C1 segment of cervical spinal cord (tissue), 14 donors: Measurements from ENCODE around the gene C3.
"Not testable (repeated sequence)": the region's sequence is repeated elsewhere in the genome, so short reads cannot be mapped to it uniquely, and the experiment has no call there.

Experiments used
- DNase-seq, 14 donors: peaks; one replicate each; lab custom pipeline; 2025; lab: John Stamatoyannopoulos, UW

The C3 gene

DNA sequence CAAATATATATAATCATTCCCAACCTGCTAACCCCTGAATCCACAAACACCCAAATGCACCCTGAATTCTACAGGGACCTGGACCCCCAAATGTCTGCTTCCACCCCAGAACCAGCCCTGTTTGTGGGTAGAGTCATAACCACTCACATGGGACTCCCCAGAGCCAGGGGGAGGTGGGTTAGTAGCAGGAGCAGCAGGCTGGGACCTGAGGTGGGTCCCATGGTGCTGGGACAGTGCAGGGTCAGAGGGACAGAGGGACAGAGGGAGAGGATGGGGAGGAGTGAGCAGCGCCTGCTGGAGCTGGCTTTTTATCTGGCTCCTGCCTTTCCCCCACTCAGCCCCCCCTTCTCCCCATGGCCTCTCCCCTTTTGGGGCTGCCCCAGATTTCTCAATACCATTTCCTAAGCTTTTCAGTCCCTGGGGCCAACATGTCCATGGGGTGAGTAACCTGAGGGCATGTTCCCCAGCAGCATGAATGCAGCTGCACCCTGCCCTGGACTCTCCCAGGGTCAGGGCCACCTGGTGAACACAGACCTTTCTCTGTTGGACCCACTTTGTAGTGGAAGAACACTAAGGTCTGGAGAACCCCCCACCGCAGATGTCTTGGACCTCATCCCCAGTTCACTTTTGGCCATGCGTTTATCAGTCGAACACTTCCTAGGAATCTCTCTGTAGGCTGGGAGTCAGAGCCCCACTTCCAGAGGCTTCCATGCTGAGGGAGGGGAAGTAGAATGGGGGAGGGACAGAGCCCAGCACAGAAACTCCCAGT, at the start of gene C3:
Gene C3, minus strand, starts transcription at position 282 of the 769 bp plus-strand sequence. Its CDS starts 61 bp downstream, at position 221.
- DNase-seq, result peak in 7 of 14 donors; percentile 6 to 65 (median 35)

GRCh38 chr19:6769006-6769619, 48.7 kb upstream of the C3 start:
- no peak for DNase-seq

DNA sequence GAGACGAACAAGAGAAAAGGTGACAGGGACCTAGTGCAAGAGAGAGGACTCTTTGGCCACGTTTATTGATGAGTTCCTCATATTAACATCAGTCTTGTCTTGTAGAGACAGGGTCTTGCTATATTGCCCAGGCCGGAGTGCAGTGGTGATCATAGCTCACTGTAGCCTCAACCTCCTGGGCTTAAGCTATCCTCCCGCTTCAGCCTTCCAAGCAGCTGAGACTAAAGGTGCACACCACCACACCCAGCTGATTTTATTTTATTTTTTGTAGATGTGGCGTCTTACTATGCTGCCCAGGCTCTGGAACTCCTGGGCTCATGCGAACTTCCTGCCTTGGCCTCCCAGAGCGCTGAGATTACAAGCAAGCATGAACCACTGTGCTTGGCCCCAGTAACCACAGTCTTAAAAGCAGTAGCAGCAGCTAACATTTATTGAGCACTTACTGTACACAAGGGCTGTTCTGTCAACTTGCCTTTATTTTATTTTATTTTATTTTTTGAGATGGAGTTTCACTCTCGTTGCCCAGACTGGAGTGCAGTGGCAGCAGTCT, 47.9 kb upstream of the C3 start:
- DNase-seq, result no peak

DNA sequence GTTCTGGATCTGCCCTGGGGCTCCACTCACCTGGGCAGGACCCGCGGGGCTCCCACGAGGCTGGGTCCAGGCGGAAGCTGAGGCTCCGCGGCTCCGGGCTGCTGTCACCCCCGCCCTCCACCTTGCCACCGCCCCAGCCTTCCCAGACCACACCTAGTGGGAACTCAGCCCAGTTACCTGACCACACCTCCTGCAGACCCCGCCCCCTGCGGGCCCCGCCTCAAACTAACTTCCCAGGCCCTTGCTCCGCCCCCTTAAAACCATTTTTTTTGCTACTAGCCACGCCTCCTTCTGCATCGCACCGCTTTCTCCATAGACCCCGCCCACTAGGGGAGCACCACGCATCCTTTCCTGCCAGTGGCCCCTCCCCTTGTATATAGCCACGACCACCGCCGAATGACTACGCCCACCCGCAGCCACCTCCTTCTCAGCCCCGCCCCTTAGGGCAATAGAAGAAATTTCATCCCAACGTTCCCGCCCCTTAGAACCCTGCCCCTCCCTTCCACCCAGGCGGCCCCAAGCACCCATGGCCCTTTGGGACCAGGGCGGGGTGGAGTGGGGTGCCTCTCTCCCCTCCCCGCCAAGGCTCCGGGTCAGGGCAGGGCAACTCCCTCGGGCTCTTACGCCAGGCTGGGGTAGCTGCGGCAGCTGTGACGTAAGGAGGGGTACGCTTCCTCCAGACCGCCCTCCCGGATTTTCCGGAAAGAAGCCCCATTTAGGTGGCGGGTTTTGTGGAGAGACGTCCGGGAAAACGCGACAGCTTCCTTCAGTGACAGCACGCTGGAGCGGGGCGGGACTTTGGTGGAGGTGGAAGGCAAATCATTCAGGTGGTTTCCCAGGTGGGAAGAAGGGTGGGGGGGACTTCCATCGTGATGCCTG, 47.1 kb upstream of the C3 start, which contains the start of gene SH2D3A:
Gene SH2D3A, minus strand, starts transcription at position 79 of the 879 bp plus-strand sequence. CDS start 3,687 bp downstream, outside the sequence.
- DNase-seq, result no peak

DNA sequence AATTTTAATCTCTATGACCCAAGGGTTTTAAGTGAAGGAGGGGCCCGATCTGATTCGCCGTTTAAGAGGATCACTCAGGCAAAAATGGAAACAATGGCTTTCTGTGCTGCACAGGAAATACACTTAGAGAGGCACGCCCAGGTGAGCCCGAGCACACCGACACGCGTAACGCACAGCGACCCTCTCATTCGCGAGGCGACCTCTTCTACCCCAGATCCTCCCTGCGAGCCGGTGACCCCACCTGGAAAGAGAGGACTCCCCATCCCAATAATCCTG, 46.6 kb upstream of the C3 start:
- no peak for DNase-seq

DNA sequence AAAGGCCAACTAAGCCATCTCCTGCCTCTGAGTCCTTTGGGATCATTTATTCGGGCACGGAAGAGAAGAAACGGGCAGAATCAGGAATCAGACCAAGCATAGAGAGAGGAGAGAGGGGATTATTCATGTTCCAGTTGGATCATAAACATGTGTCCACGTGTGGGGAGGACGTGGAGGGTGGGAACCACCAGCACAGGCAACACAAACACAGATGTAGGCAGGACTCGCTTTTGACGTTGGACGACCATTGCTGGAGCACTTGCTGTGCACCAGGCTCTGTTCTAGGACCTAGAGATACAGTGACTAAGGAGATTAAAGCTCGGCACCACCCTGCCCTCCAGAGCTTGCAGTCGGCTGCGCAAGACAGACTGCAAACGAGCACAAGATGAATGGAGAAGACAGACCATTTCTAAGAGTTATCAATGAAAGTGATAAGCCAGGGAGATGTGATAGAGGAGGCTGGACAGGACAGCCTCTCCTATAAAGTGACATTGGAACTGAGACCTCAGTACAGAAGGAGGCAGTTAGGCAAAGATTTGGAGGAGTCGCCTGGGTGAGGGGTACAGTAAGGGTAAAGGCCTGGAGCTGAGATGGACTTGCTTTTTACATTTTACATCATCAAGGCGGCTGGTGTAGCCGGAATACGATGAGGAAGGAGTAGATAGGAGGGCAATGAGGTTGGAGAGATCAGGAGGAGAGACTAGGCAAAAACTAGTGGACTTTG, 46.1 kb upstream of the C3 start:
- DNase-seq, result no peak

- no peak for DNase-seq
Observed at GRCh38 chr19:6765738-6766356, 45.4 kb upstream of the C3 start.

DNA sequence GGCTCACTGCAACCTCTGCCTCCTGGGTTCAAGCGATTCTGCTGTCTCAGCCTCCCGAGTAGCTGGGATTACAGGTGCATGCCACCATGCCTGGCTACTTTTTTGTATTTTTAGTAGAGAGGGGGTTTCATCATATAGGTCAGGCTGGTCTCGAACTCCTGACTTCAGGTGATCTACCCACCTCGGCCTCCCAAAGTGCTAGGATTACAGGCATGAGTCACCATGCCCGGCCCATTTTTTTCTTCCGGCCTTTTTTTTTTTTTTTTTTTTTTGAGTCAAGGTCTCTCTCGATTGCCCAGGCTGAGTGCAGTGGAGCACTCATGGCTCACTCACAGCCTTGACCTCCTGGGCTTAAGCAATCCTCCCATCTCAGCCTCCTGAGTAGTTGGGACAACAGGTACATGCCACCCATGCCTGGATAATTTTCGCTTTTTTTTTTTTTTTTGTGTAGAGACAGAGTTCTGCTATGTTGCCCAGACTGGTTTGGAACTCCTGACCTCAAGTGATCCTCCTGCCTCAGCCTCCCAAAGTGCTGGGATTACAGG, 41.9 kb upstream of the C3 start:
- not testable (repeated sequence) for DNase-seq

DNA sequence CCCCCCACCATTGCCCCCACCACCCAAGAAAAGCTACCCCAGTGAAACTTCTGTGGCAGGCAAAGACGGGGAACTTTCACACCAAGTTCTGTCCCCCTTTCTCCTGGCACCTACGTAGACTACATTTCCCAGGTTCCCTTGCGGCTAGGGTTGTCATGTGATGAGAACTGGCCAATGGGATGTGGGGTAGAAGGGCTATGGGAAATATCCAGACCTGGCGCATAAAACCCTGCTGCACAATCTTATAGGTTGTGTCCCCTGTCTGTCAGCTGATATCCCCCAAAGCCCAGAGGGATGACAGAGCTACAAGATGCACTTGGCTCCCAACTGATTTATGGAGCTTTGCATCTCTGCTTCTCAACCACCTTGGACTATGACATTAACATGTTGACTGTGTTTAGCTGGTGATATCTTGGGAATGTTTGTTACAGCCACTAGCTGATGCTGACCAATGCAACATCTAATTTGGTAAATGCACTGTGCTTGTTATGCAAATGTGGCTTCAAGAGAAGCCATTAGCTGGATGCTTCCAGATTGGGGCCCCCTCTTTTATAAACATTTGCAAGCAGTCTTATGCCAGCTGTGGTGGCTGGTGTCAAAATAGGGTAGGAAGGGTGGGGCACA, 40.7 kb upstream of the C3 start:
- DNase-seq, result no peak

DNA sequence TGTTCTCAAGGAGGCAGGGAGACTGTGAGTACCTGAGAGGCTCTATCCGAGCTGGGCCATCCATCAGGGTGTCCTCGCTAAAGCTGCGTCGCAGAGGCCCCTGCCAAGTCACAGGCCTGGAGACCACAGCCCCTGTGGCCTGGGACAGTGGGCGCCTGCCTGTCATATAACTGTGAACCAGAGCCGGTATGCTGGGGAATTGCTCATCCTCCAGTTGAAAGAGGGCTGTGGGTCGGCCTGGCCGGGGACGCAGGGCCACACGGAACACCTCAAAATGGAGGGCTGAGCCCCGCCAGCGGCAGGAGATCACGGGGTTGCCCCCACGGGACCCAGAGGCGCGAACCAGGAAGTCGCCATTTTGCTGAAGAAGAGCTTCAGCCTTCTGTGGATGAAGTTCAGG, 40.2 kb upstream of the C3 start:
- no peak for DNase-seq

- no peak for DNase-seq
Observed at GRCh38 chr19:6754653-6755463, 34.4 kb upstream of the C3 start.

DNA sequence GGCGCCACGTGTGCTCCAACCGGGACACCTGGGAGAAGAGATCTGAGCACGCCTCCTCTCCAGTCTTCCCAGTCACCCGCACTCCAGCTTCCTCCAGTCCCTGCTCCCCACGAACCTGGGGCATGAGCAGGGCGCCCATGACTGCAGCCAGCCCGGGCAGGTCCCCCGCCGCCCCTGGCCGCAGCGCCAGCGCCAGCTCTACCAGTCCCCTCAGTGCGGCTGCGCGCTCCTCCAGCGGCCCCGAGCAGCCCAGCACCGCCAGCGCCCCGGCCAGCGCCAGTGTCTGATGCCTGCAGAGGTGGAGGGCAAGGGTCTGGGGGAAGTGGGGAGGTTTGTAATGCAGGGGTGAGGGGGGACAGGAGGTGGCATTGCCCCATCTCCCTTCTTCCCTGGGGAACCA, 33.7 kb upstream of the C3 start:
- no peak for DNase-seq

GRCh38 chr19:6753178-6754031, 33.0 kb upstream of the C3 start:
- DNase-seq, result peak in 1 of 14 donors; percentile 31

- DNase-seq, result no peak
Observed at GRCh38 chr19:6752256-6753177, 32.1 kb upstream of the C3 start.

DNA sequence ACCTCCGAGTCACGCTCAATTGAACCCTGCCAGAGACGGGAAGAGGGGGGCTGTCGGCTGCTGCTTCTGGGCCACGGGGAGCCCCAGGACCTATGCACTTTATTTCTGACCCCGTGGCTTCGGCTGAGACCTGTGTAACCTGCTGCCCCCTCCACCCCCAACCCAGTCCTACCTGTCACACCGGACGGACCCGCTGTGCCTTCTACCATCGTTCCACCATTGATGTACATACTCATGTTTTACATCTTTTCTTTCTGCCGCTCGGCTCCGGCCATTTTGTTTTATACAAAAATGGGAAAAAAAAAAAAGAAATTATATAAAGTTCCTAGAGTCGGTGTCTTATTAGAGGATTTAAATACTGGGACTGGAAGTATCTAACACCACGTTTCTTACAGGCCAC, 30.7 kb upstream of the C3 start:
- no peak for DNase-seq

- DNase-seq, result no peak
Observed at GRCh38 chr19:6750062-6750461, 29.6 kb upstream of the C3 start.

GRCh38 chr19:6748543-6748942, 28.1 kb upstream of the C3 start:
- DNase-seq, result not testable (repeated sequence)
